OCI-LY1 (cell line): ENCODE measurements around the gene MYCBP2.

Experiments
- EZH2 ChIP-seq: fragments of 200-600 bp; sonication (generic), shearing (Covaris generic); IDR thresholded peaks from 2 replicates; pipeline ENCODE4 v1.8.0; 2017; ENCODE audit warnings: borderline replicate concordance, mixed run types, mild to moderate bottlenecking, antibody characterized with exemption, low read length, moderate library complexity, mixed read lengths
- TF ChIP-seq, protein P1 (sequence below): fragments of 200-600 bp; sonication (generic), shearing (Covaris generic); IDR thresholded peaks from 2 replicates; pipeline ENCODE4 v1.5.1; 2017; ENCODE audit warnings: mild to moderate bottlenecking, antibody characterized with exemption, low read length, moderate library complexity, mixed read lengths

DNA sequence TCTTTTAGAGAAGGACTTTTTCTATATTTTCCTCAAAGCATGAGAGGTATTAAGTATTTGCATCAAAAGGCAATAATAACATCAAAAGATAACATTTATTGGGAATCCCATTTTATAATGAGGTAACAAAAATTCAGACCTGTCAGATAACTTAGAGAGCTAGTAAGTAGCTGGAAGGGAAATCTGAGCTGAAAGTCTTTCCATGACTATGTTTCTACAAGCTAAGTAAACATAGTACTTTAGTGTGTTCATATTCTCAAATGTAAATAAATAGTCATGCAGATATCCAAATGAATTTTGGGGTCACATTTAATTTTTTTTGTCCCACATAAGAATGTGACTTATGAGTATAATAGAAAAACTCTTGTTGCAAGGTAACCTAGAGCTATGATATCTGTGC, 212.6 kb downstream of the MYCBP2 start:
- TF ChIP-seq, protein P1, sequence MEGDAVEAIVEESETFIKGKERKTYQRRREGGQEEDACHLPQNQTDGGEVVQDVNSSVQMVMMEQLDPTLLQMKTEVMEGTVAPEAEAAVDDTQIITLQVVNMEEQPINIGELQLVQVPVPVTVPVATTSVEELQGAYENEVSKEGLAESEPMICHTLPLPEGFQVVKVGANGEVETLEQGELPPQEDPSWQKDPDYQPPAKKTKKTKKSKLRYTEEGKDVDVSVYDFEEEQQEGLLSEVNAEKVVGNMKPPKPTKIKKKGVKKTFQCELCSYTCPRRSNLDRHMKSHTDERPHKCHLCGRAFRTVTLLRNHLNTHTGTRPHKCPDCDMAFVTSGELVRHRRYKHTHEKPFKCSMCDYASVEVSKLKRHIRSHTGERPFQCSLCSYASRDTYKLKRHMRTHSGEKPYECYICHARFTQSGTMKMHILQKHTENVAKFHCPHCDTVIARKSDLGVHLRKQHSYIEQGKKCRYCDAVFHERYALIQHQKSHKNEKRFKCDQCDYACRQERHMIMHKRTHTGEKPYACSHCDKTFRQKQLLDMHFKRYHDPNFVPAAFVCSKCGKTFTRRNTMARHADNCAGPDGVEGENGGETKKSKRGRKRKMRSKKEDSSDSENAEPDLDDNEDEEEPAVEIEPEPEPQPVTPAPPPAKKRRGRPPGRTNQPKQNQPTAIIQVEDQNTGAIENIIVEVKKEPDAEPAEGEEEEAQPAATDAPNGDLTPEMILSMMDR, result no peak
- no peak for TF ChIP-seq EZH2
